Cardiac muscle cell (in vitro differentiated cells and primary cell): ENCODE measurements around the gene LBH. TPM values are rescaled to one million over a fixed set of nuclear protein-coding genes. Genes with fewer than 3 reads are reported as not detected.

ENCODE experiments used
- DNase-seq, 2 donors: peaks; one replicate each; pipeline versions ENCODE4 v3.0.0 to v3.0.0-alpha.2; 2010 to 2017; ENCODE audit warnings: low read depth in 1 of 2, low spot score in 1 of 2
- H3K27ac ChIP-seq: fragments of 200-600 bp; sonication (generic); 2 replicates; pipeline ENCODE4 v1.5.1; 2016
- H3K27me3 ChIP-seq: fragments of 200-600 bp; sonication (generic); 2 replicates; pipeline ENCODE4 v1.6.0; 2016; ENCODE audit warnings: control low read depth
- H3K36me3 ChIP-seq: fragments of 200-600 bp; sonication (generic); 2 replicates; pipeline ENCODE4 v1.5.1; 2016; ENCODE audit warnings: control low read depth
- H3K4me1 ChIP-seq: fragments of 200-600 bp; sonication (generic); 2 replicates; pipeline ENCODE4 v1.8.1; 2017; ENCODE audit warnings: low read depth, mild to moderate bottlenecking, mixed run types
- H3K4me3 ChIP-seq: fragments of 200-600 bp; sonication (generic); 2 replicates; pipeline ENCODE4 v1.5.1; 2016; ENCODE audit warnings: mild to moderate bottlenecking
- H3K9me3 ChIP-seq: fragments of 200-600 bp; sonication (generic); 2 replicates; pipeline ENCODE4 v1.5.1; 2017; ENCODE audit warnings: low read depth, mild to moderate bottlenecking, control low read depth
- polyA plus RNA-seq: library from polyadenylated mRNA; unstranded; fragments of >200 nt; fragmentation: Nextera tagmentation; extraction: Ambion mirVana; gene quantifications from 2 replicates; pipeline ENCODE4 v1.2.1, GENCODE V29; 2016
- total RNA-seq: library from RNA; depleted of rRNA; stranded (reverse); fragments of >200 nt; gene quantifications from 2 replicates; pipeline ENCODE4 v1.2.3, GENCODE V29; 2016
- TF ChIP-seq, protein P1 (sequence below): IDR thresholded peaks from 2 replicates; pipeline ENCODE4 v1.5.1; 2012; ENCODE audit warnings: low read depth, mild to moderate bottlenecking, low read length

LBH gene
- total and polyA plus RNA-seq, 2 experiments from 2014 or later: 632 to 1,389 TPM

DNA sequence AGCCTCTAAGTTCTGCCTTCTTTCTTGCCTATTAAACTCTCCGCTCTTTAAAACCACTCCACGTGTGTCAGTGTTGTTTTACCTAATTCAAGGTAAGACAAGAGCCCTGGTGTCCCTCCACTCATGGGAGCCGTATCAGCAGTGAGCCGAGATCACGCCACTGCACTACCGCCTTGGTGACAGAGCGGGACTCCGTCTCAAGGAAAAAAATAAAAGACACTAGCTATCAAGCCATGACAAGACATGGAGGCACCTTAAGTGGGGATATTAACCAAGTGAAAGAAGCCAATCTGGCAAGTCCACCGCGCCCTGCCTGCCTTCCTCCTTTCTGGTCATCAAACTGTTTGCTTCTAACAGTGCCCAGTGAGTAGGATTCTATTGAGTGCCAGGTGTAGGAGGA is 40.2 kb upstream of the LBH start:
- Histone ChIP-seq H3K27me3 (no peaks in the 10 kb centered on the region), H3K4me3 (no peak overlapping the region), H3K36me3 (no peaks in the 10 kb centered on the region), H3K27ac (peak overlapping the region; percentile 92), H3K9me3 (no peaks in the 10 kb centered on the region), H3K4me1 (peaks cover 40% of the 10 kb centered on the region)
- TF ChIP-seq, protein P1, sequence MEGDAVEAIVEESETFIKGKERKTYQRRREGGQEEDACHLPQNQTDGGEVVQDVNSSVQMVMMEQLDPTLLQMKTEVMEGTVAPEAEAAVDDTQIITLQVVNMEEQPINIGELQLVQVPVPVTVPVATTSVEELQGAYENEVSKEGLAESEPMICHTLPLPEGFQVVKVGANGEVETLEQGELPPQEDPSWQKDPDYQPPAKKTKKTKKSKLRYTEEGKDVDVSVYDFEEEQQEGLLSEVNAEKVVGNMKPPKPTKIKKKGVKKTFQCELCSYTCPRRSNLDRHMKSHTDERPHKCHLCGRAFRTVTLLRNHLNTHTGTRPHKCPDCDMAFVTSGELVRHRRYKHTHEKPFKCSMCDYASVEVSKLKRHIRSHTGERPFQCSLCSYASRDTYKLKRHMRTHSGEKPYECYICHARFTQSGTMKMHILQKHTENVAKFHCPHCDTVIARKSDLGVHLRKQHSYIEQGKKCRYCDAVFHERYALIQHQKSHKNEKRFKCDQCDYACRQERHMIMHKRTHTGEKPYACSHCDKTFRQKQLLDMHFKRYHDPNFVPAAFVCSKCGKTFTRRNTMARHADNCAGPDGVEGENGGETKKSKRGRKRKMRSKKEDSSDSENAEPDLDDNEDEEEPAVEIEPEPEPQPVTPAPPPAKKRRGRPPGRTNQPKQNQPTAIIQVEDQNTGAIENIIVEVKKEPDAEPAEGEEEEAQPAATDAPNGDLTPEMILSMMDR: no peak
- DNase-seq: no peak

DNA sequence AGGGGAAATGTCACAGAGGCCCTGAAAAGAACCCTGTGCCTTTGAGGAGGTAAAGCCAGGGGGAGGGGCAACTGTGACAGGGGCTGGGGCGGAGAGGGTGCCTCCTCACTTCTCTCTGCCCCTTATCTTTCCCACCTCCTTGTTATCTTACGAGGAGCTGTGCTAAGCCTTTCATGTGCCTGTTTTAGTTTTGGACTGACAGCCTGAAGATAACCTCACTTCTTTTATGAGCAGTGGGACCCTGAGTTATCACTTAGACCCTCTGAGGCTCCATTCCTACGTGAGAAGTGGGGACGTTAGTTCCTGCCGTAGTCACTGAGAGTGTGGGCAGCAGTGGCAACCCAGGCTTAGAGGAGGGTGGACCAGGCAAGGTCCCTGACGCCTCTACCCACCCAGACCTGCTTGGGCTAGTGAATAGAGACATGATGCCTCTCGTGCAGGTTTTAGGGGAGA is 39.5 kb upstream of the LBH start:
- H3K4me1 ChIP-seq: peaks cover 40% of the 10 kb centered on the region
- TF ChIP-seq, protein P1: no peak
- H3K36me3 ChIP-seq: no peaks in the 10 kb centered on the region
- H3K9me3 ChIP-seq: no peaks in the 10 kb centered on the region
- peak overlapping the region; percentile 92 for H3K27ac ChIP-seq
- no peak overlapping the region for H3K4me3 ChIP-seq
- no peaks in the 10 kb centered on the region for H3K27me3 ChIP-seq
- peak in 1 of 2 donors; percentile 78 for DNase-seq

DNA sequence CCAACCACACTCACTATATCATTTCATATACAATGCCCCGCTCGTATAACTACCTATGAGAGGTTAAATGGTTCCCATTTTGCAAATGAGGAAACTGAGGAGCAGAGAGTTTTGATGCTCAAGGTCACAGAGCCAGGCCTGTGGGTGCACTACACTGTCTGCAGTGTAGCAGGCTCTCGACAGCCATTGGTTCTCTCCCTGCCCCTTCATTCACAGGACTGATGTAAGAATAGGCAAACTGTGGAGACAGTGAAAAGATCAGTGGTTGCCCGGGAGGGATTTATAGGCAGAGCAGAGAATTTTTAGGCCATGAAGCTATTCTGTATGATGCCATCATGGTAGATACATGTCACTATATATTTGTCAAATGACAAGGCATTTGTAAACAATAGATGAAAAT is 39.0 kb upstream of the LBH start:
- H3K9me3 ChIP-seq: no peaks in the 10 kb centered on the region
- H3K4me3 ChIP-seq: no peak overlapping the region
- peaks cover 40% of the 10 kb centered on the region for H3K4me1 ChIP-seq
- peak in 1 of 2 donors; percentile 41 for DNase-seq
- TF ChIP-seq, protein P1: no peak
- no peaks in the 10 kb centered on the region for H3K36me3 ChIP-seq
- peak overlapping the region; percentile 92 for H3K27ac ChIP-seq
- H3K27me3 ChIP-seq: no peaks in the 10 kb centered on the region

DNA sequence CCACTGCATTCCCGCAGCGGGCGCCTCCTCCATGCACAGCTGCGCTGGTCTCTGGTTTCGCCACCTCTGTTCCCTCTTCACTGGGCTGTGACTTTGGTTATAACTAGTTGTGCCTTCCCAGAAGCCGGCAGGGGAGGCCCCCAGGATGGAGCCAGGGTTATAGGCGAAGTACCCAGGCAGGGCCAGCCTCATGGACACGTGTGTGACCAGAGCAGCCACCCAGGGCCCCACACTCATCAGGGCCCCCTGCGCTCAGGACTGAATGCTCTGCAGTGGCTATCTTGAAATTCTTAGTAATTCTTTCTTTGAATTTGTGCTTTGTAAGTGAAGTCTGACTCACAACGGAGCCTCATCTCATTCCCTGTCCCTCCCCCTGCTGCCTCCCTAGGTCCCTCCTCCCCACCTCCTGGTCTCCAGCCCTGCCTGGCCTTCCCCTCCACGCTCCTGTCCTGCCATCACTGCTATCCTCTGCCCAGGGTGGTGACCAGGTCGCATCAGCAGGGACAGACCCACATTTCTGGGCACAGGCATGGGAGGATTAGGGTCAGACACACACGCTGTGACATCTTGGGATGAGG is 38.1 kb upstream of the LBH start:
- Histone ChIP-seq H3K36me3 (no peaks in the 10 kb centered on the region), H3K4me3 (no peak overlapping the region), H3K4me1 (peaks cover 40% of the 10 kb centered on the region), H3K27ac (peak overlapping the region; percentile 92), H3K9me3 (no peaks in the 10 kb centered on the region), H3K27me3 (no peaks in the 10 kb centered on the region)
- TF ChIP-seq, protein P1: no peak
- DNase-seq: peak in 1 of 2 donors; percentile 17

DNA sequence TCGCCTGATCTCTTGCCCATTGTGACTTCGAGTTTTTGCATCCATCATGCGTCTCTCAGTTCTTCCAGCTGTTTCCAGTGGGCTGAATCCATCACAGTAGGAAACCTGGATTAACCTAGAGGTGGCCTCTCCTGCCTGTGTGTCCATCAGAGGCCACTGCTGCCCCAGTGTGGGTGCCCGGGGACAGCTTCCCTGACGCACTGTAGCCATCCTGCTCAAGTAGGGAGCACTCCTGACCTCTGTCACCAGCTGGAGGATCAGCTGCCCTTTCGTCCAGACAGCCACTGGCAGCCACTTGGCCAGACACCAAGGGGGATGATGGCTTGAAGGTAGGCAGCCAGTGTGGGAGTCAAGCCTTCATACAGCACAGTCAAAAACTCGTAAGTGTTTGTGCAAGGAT is 36.9 kb upstream of the LBH start:
- DNase-seq: no peak
- Histone ChIP-seq H3K27me3 (no peaks in the 10 kb centered on the region), H3K4me1 (peaks cover 40% of the 10 kb centered on the region), H3K36me3 (no peaks in the 10 kb centered on the region), H3K27ac (peak overlapping the region; percentile 42), H3K4me3 (no peak overlapping the region), H3K9me3 (no peaks in the 10 kb centered on the region)
- TF ChIP-seq, protein P1: no peak
